Activated naive CD4-positive, alpha-beta T cell treated with anti-CD3 and anti-CD28 coated beads, Interleukin-2, amount 10 ng/mL, durations not matched to agents 7 days and 5 days (primary cell): ENCODE measurements around the gene POMGNT2.
"Not testable (repeated sequence)": the region's sequence is repeated elsewhere in the genome, so short reads cannot be mapped to it uniquely, and the experiment has no call there.

ENCODE experiments used
- CTCF ChIA-PET: fragments of 350-600 bp; sonication (Branson Sonifier 250); formaldehyde crosslinking; loops from one replicate; lab custom pipeline; 2021; ENCODE audit warnings: antibody characterized with exemption; lab: Charles Lee
- DNase-seq: peaks from one replicate; pipeline ENCODE4 v3.0.0-alpha.2; 2020
- H3K27ac Mint-ChIP-seq: one replicate; pipeline ENCODE4 v1.8.0; 2021; ENCODE audit warnings: mild to moderate bottlenecking, moderate library complexity, mixed read lengths
- H3K27me3 Mint-ChIP-seq: one replicate; pipeline ENCODE4 v1.8.0; 2021; ENCODE audit warnings: mild to moderate bottlenecking, mixed read lengths
- H3K36me3 Mint-ChIP-seq: one replicate; pipeline ENCODE4 v1.8.0; 2021; ENCODE audit warnings: mixed read lengths
- H3K4me1 Mint-ChIP-seq: one replicate; pipeline ENCODE4 v1.8.0; 2021; ENCODE audit warnings: mixed read lengths
- H3K4me3 Mint-ChIP-seq: one replicate; pipeline ENCODE4 v1.8.0; 2021; ENCODE audit warnings: mild to moderate bottlenecking, moderate library complexity, mixed read lengths
- H3K9me3 Mint-ChIP-seq: one replicate; pipeline ENCODE4 v1.8.0; 2021; ENCODE audit warnings: mixed read lengths

The POMGNT2 gene

GRCh38 chr3:43055806-43056770 lies 49.8 kb downstream of the POMGNT2 start:
- CTCF ChIA-PET, result no interaction called here
- H3K4me3 Mint-ChIP-seq, result no peak overlapping the region

DNA sequence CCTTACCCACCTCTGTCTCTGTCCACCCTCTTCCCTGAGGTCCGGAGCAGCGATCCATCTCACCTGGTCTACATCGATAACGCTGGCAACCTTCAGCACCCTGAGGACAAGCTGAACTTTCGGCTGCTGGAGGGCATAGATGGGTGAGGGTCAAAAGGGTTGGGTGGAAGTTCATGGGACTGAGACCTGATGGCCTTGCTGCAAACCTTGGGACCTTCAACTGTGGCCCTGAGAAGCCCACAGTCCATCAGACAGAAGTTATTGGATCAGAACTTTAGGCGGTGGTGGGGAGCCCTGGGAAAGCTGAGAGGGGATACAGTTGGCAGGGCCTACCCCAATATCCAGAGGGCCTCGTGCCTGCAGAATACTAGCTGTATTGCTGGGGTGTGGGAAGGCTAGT lies 50.5 kb downstream of the POMGNT2 start:
- no peak for DNase-seq
- Mint-ChIP-seq H3K27me3 (peaks cover 36% of the 10 kb centered on the region), H3K9me3 (peaks cover 11% of the 10 kb centered on the region), H3K36me3 (no peaks in the 10 kb centered on the region), H3K27ac (no peak overlapping the region), H3K4me1 (peaks cover 1% of the 10 kb centered on the region), H3K4me3 (no peak overlapping the region)
- CTCF ChIA-PET, result no interaction called here

More at GRCh38 chr3:43055806-43056770, 49.8 kb downstream of the POMGNT2 start:
- Mint-ChIP-seq H3K36me3 (no peaks in the 10 kb centered on the region), H3K4me1 (peaks cover 5% of the 10 kb centered on the region), H3K9me3 (peaks cover 7% of the 10 kb centered on the region), H3K27me3 (peaks cover 40% of the 10 kb centered on the region), H3K27ac (no peak overlapping the region)
- DNase-seq, result no peak

DNA sequence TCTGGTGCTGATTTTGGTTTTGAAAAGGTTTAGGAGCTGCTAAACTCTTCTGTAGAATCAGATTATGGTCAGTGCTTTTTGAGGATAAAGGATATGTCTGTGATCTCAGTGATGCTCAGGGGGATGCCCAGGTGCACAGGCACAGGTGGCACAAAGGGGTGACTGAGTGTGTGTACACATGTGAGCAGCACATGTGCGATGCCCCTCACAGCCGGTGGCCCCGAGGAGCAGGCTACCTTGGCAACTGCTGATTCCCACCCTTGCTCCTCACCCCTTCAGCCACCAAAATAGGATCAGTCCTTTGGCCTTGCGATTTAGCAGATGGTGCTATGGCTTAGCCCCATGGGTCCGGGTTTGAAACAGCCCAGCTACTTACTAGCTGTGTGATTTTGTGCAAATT lies 51.1 kb downstream of the POMGNT2 start:
- H3K4me1 Mint-ChIP-seq, result no peaks in the 10 kb centered on the region
- CTCF ChIA-PET, result no interaction called here
- no peak overlapping the region for H3K4me3 Mint-ChIP-seq
- no peaks in the 10 kb centered on the region for H3K36me3 Mint-ChIP-seq
- DNase-seq, result no peak
- H3K27me3 Mint-ChIP-seq, result peaks cover 32% of the 10 kb centered on the region
- H3K27ac Mint-ChIP-seq, result no peak overlapping the region
- H3K9me3 Mint-ChIP-seq, result peaks cover 14% of the 10 kb centered on the region

GRCh38 chr3:43053291-43053690 lies 52.6 kb downstream of the POMGNT2 start:
- Mint-ChIP-seq H3K4me1 (no peaks in the 10 kb centered on the region), H3K4me3 (no peak overlapping the region), H3K27ac (no peak overlapping the region), H3K36me3 (no peaks in the 10 kb centered on the region), H3K9me3 (peaks cover 15% of the 10 kb centered on the region), H3K27me3 (peaks cover 32% of the 10 kb centered on the region)
- CTCF ChIA-PET, result no interaction called here
- no peak for DNase-seq

DNA sequence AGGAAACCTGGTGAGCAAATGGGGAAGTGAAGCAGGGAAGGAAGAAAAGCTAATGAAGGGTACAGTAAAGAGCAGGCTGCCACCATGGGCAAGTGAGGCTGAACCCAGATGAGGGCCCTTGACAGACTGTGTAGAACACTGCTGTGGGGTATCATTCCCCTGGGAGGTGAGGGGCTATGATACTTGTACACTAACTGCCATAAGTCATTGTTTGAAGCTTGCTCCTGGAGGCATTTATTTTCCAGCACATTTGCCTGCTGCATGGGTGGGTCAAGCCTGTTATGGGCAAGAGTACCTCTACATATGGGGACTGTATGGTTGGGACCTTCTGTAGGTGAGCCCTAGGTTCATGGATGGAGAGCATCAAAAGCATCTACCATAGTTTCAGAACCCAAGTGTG lies 57.4 kb downstream of the POMGNT2 start:
- no peak for DNase-seq
- Mint-ChIP-seq H3K27ac (no peak overlapping the region), H3K36me3 (no peaks in the 10 kb centered on the region), H3K9me3 (peaks cover 36% of the 10 kb centered on the region), H3K27me3 (peaks cover 20% of the 10 kb centered on the region), H3K4me1 (no peaks in the 10 kb centered on the region), H3K4me3 (no peak overlapping the region)
- CTCF ChIA-PET, result no interaction called here

- CTCF ChIA-PET, result no interaction called here
- no peak overlapping the region for H3K4me3 Mint-ChIP-seq
- no peak for DNase-seq
- no peaks in the 10 kb centered on the region for H3K36me3 Mint-ChIP-seq
- H3K27ac Mint-ChIP-seq, result no peak overlapping the region
- peaks cover 30% of the 10 kb centered on the region for H3K9me3 Mint-ChIP-seq
- peaks cover 1% of the 10 kb centered on the region for H3K27me3 Mint-ChIP-seq
- no peaks in the 10 kb centered on the region for H3K4me1 Mint-ChIP-seq
Measured at GRCh38 chr3:43046583-43046982, 59.3 kb downstream of the POMGNT2 start.

DNA sequence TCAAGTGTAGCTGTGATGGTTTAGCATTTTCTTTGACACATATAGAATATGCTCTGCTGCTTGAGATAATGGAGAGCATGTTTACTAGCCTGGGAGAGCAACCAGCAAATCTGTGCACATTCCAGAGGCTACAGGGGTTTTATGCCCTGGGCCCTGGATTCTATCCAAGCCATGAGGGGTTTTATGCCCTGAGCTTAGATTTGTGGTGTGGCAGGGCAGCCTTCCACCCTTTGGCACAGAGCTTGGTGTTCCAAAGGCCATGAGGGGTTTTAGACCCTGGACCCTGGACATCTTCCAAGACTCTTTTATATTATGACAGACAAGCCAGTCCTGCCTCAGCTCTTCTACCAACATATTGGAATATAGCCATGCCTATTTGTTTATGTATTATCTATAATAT lies 60.8 kb downstream of the POMGNT2 start:
- not testable (repeated sequence) for H3K4me3 Mint-ChIP-seq, H3K27ac Mint-ChIP-seq
- H3K9me3 Mint-ChIP-seq, result peaks cover 22% of the 10 kb centered on the region

DNA sequence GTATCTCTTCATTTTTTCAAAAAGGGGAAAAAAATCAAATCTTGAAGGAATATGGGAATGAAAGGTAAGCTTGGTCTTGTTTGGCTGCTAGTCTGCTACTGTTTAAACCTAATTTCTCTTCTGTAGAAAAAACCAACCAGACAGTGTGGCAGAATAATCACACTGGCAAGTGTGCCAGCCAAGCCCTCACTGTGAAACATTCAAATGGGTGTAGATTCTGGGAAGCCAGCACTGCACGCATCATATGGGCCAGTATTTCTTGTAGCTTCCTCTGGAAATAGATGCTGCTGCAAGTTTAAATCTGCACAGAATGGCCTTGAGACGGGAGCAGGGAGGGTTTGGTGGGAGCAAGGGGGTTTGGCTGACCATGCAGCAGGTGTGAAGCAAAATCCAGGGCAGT lies 62.1 kb downstream of the POMGNT2 start:
- no peak for DNase-seq
- Mint-ChIP-seq H3K27me3 (no peaks in the 10 kb centered on the region), H3K9me3 (peaks cover 20% of the 10 kb centered on the region), H3K36me3 (no peaks in the 10 kb centered on the region), H3K27ac (no peak overlapping the region), H3K4me3 (no peak overlapping the region), H3K4me1 (no peaks in the 10 kb centered on the region)
- CTCF ChIA-PET, result interaction anchor here (1.4 kb wide), 1 partner anchor 82 kb away, joined by 5 read pairs; no protein-coding TSS in a partner anchor

More for the DNA sequence above, 60.8 kb downstream of the POMGNT2 start:
- CTCF ChIA-PET, H3K36me3 Mint-ChIP-seq, H3K4me1 Mint-ChIP-seq, DNase-seq, H3K27me3 Mint-ChIP-seq: not testable (repeated sequence)

- no peak overlapping the region for H3K4me3 Mint-ChIP-seq
- peaks cover 20% of the 10 kb centered on the region for H3K9me3 Mint-ChIP-seq
- H3K27ac Mint-ChIP-seq, result no peak overlapping the region
- CTCF ChIA-PET, result interaction anchor here (1.4 kb wide), 1 partner anchor 82 kb away, joined by 5 read pairs; no protein-coding TSS in a partner anchor
- no peaks in the 10 kb centered on the region for H3K36me3 Mint-ChIP-seq
- H3K4me1 Mint-ChIP-seq, result peaks cover 5% of the 10 kb centered on the region
- H3K27me3 Mint-ChIP-seq, result no peaks in the 10 kb centered on the region
- DNase-seq, result no peak
Measured at GRCh38 chr3:43043071-43043766, 62.7 kb downstream of the POMGNT2 start.

DNA sequence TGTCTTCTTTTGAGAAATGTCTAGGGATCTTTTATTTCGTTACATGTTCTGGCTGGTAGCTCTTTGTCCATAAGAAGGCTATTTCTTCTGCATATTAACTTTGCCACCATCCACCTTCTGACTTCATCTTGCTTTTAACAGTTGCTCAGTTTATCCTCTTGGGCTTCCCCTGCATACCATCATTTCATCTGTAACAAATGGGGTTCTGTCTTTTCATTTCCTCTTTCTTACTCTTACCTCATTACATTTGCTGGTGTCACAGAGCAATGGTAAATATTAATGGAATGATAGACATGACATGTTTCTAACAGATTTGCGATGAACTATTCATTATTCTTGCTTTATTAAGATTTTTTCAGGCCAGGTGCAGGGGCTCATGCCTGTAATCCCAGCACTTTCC lies 64.4 kb downstream of the POMGNT2 start:
- Mint-ChIP-seq H3K36me3 (no peaks in the 10 kb centered on the region), H3K9me3 (peaks cover 13% of the 10 kb centered on the region), H3K4me1 (peaks cover 9% of the 10 kb centered on the region), H3K27me3 (no peaks in the 10 kb centered on the region), H3K4me3 (no peak overlapping the region), H3K27ac (no peak overlapping the region)
- DNase-seq, result no peak
- CTCF ChIA-PET, result no interaction called here

- no peak overlapping the region for H3K4me3 Mint-ChIP-seq
- DNase-seq, result no peak
- peaks cover 4% of the 10 kb centered on the region for H3K27me3 Mint-ChIP-seq
- H3K36me3 Mint-ChIP-seq, result no peaks in the 10 kb centered on the region
- CTCF ChIA-PET, result no interaction called here
- peaks cover 9% of the 10 kb centered on the region for H3K4me1 Mint-ChIP-seq
- no peaks in the 10 kb centered on the region for H3K9me3 Mint-ChIP-seq
- H3K27ac Mint-ChIP-seq, result no peak overlapping the region
Measured at GRCh38 chr3:43038010-43038409, 67.9 kb downstream of the POMGNT2 start.

DNA sequence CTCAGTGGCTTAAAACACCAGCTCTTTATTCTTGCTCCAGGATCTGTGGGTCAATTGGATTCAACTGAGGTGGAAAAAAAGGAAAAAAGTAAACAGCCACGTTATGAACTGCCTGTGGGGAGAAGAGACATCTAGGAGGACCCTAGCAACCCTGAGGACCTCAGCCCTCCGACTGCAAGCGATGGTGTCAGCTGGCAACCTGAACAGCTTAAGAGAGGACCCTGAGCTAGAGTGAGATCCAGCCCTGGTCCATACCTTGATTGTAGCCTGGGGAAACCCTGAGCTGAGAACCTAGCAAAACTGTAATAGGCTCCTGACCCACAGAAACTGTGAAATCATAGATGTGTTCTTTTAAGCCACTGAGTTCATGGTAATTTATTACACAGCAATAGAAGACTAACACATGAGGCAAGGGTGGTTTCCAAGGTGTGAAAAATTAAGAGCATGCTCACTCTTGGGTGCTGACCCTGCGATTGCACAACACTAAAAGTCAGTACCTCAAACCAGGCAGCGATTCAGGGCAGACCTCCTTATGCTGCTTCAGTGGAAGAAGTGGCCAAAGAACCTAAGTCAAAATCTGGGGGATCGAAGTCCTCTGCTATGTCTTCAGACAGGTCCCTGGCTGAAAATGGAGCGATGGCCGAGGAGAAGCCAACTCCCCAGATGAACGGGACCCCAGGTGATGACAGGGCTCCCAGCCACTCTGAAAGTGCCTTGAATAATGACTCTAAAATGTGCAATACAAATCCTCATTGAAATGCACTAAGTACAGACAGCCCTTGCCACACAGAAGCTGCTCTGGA lies 69.1 kb downstream of the POMGNT2 start:
- CTCF ChIA-PET, result interaction anchor here (1.8 kb wide), 1 partner anchor 75 kb away, joined by 4 read pairs; no protein-coding TSS in a partner anchor
- Mint-ChIP-seq H3K36me3 (no peaks in the 10 kb centered on the region), H3K27me3 (peaks cover 4% of the 10 kb centered on the region), H3K27ac (no peak overlapping the region), H3K4me3 (no peak overlapping the region), H3K9me3 (no peaks in the 10 kb centered on the region), H3K4me1 (peaks cover 9% of the 10 kb centered on the region)
- DNase-seq, result no peak

DNA sequence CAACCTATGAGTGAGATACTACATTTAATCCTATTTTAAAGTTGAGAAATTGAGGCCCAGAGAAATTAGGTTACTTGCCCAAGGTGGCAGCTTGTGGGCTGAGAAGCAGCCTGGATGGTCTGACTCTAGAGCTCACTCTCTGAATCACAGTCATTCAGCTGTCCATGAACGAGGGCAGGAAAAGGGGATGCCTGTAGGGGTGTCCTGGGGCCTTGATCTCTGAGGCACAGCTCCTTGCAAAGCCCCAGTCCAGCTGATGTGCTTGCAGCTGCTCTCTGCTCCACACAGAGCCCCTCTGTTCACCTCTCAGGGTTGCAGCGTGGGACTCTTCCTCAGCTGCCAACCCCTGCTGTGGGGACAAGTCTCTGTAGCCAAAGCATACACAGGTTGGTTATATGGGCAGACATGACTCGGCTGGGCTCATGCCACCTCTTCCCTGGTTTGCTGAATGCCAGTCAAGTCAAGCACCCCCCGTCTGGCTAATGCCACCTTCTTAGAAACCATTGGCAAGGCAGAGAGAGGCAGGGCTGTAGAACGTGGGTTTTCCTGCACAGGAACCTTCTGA lies 70.0 kb downstream of the POMGNT2 start:
- H3K36me3 Mint-ChIP-seq, result no peaks in the 10 kb centered on the region
- no peak for DNase-seq
- H3K4me3 Mint-ChIP-seq, result no peak overlapping the region
- CTCF ChIA-PET, result interaction anchor here (1.8 kb wide), 1 partner anchor 74 kb away, joined by 4 read pairs; no protein-coding TSS in a partner anchor
- no peak overlapping the region for H3K27ac Mint-ChIP-seq
- peaks cover 9% of the 10 kb centered on the region for H3K4me1 Mint-ChIP-seq
- H3K9me3 Mint-ChIP-seq, result no peaks in the 10 kb centered on the region
- peaks cover 4% of the 10 kb centered on the region for H3K27me3 Mint-ChIP-seq
